PC-3 (cell line): ENCODE data around the gene FBXO4. TPM values are rescaled to one million over a fixed set of nuclear protein-coding genes. Genes with fewer than 3 reads are reported as not detected.
"Not testable (repeated sequence)": the region's sequence is repeated elsewhere in the genome, so short reads cannot be mapped to it uniquely, and the experiment has no call there.

Experiments
- ATAC-seq: fragments of 200-7000 bp; cut with Tn5 transposase; 2 replicates; pipeline ENCODE4 v1.9.1; 2020; ENCODE audit warnings: mild to moderate bottlenecking, moderate library complexity
- BruUV-seq: library from RNA; stranded (reverse); fragments of 400-500 nt; replicated peaks from 2 replicates; lab custom pipeline; 2021; lab: Mats Ljungman, UMichigan
- CTCF ChIA-PET: fragments of 300-600 bp; sonication (Branson Sonifier 250); formaldehyde crosslinking; loops from one replicate; lab custom pipeline; 2022; ENCODE audit warnings: antibody characterized with exemption; lab: Charles Lee
- POLR2A ChIA-PET: fragments of 300-600 bp; sonication (Branson Sonifier 250); formaldehyde crosslinking; loops from one replicate; lab custom pipeline; 2022; ENCODE audit warnings: antibody characterized with exemption; ENCODE audit not compliant: unreplicated experiment; lab: Charles Lee
- DNase-seq: peaks from one replicate; pipeline ENCODE4 v3.0.0-alpha.2; 2015
- H2AFZ ChIP-seq: fragments of 300-600 bp; sonication (generic); 2 replicates; pipeline ENCODE4 v1.6.0; 2016; ENCODE audit warnings: antibody characterized with exemption, low read length
- H3F3A ChIP-seq: fragments of 300-600 bp; sonication (generic); one replicate; pipeline ENCODE4 v1.6.0; 2017; ENCODE audit warnings: antibody characterized with exemption, low read length, control low read depth, mild to moderate bottlenecking; ENCODE audit not compliant: unreplicated experiment
- H3K27ac ChIP-seq: fragments of 300-600 bp; sonication (generic); 2 replicates; pipeline ENCODE4 v1.5.1; 2016; ENCODE audit warnings: mild to moderate bottlenecking, low read length
- H3K27me3 ChIP-seq: fragments of 300-600 bp; sonication (generic); 2 replicates; pipeline ENCODE4 v1.6.1; 2016; ENCODE audit warnings: low read length, mixed read lengths
- H3K36me3 ChIP-seq: fragments of 300-600 bp; sonication (generic); 2 replicates; pipeline ENCODE4 v1.6.1; 2016; ENCODE audit warnings: low read depth, mixed run types, low read length, mixed read lengths
- H3K4me1 ChIP-seq: fragments of 300-600 bp; sonication (generic); 2 replicates; pipeline ENCODE4 v1.5.1; 2016; ENCODE audit warnings: low read length; ENCODE audit not compliant: insufficient read depth
- H3K4me2 ChIP-seq: fragments of 300-600 bp; sonication (generic); 2 replicates; pipeline ENCODE4 v1.6.0; 2016; ENCODE audit warnings: low read length
- H3K4me3 ChIP-seq: fragments of 300-600 bp; sonication (generic); 2 replicates; pipeline ENCODE4 v1.5.1; 2016; ENCODE audit warnings: mild to moderate bottlenecking, low read length, mixed read lengths
- H3K79me2 ChIP-seq: fragments of 300-600 bp; sonication (generic); 2 replicates; pipeline ENCODE4 v1.6.1; 2017; ENCODE audit warnings: low read length, mixed read lengths
- H3K9ac ChIP-seq: fragments of 300-600 bp; sonication (generic); 2 replicates; pipeline ENCODE4 v1.6.0; 2016; ENCODE audit warnings: mild to moderate bottlenecking, low read length
- H3K9me2 ChIP-seq: fragments of 300-600 bp; sonication (generic); replicated peaks from 2 replicates; pipeline ENCODE4 v1.6.1; 2016; ENCODE audit warnings: mixed run types, low read length, mixed read lengths
- H3K9me3 ChIP-seq: fragments of 300-600 bp; sonication (generic); 2 replicates; pipeline ENCODE4 v1.6.1; 2016; ENCODE audit warnings: low read length, mixed read lengths
- H4K20me1 ChIP-seq: fragments of 300-600 bp; sonication (generic); 2 replicates; pipeline ENCODE4 v1.6.1; 2016; ENCODE audit warnings: low read length, mixed read lengths
- CTCF ChIP-seq: fragments of 300-600 bp; sonication (generic); conservative IDR thresholded peaks from 2 replicates; pipeline ENCODE4 v1.5.1; 2017; ENCODE audit warnings: antibody characterized with exemption, low read depth, mild to moderate bottlenecking, low read length
- EZH2 ChIP-seq: fragments of 300-600 bp; sonication (generic); IDR thresholded peaks from one replicate; pipeline ENCODE4 v1.6.1; 2017; ENCODE audit warnings: antibody characterized with exemption, mild to moderate bottlenecking, low read length; ENCODE audit not compliant: unreplicated experiment
- EZH2phosphoT487 ChIP-seq: fragments of 300-600 bp; sonication (generic); IDR thresholded peaks from 2 replicates; pipeline ENCODE4 v1.6.1; 2018; ENCODE audit warnings: mild to moderate bottlenecking, antibody characterized with exemption, low read length, borderline replicate concordance
- intact Hi-C: fragments of 100-400 bp; cut with micrococcal nuclease; formaldehyde crosslinking; loops from 2 replicates; pipeline ENCODE4 v1.9.0; 2023
- total RNA-seq: library from RNA; depleted of rRNA; stranded (reverse); fragments of >200 nt; gene quantifications from 2 replicates; pipeline ENCODE4 v1.2.3, GENCODE V29; 2014

The FBXO4 gene
- total RNA-seq, 1 experiment from 2014 or later: 18.1 TPM

- H3K4me3 ChIP-seq: no peak overlapping the region
- no peaks in the 10 kb centered on the region for H3K27me3 ChIP-seq
- no TSS peak for BruUV-seq
- no peaks in the 10 kb centered on the region for H3K36me3 ChIP-seq
- H3K27ac ChIP-seq: no peak overlapping the region
- POLR2A ChIA-PET: no interaction called here
- no peaks in the 10 kb centered on the region for H4K20me1 ChIP-seq
- H3K9me3 ChIP-seq: no peaks in the 10 kb centered on the region
- H3K4me2 ChIP-seq: no peak overlapping the region
- no peak overlapping the region for H3K9ac ChIP-seq
- no peak overlapping the region for H2AFZ ChIP-seq
- no peaks in the 10 kb centered on the region for H3K9me2 ChIP-seq
- intact Hi-C loops: no loop called here
- H3K79me2 ChIP-seq: no peaks in the 10 kb centered on the region
- H3K4me1 ChIP-seq: 0 out of 2 replicates have a peak, but pooled peaks cover 3% of the 10 kb centered on the region
- CTCF ChIA-PET: no interaction called here
- no peaks in the 10 kb centered on the region for H3F3A ChIP-seq
- TF ChIP-seq CTCF: no peak
- peak; percentile 22 for DNase-seq
- ATAC-seq: no peak
These were observed 15.6 kb downstream of the FBXO4 start for GRCh38 chr5:41940641-41941040.

- H3K36me3 ChIP-seq, BruUV-seq, H4K20me1 ChIP-seq, H3K4me1 ChIP-seq, CTCF ChIA-PET, H3K27me3 ChIP-seq, H3K79me2 ChIP-seq, H3K4me3 ChIP-seq, H3K9ac ChIP-seq, H3K9me2 ChIP-seq, POLR2A ChIA-PET, H3F3A ChIP-seq, intact Hi-C loops, H3K9me3 ChIP-seq, H3K4me2 ChIP-seq, H3K27ac ChIP-seq, ATAC-seq, H2AFZ ChIP-seq: not testable (repeated sequence)
- peak; percentile 17 for DNase-seq
These were observed 20.4 kb downstream of the FBXO4 start for GRCh38 chr5:41945332-41945955.

GRCh38 chr5:41951224-41951623, 26.1 kb downstream of the FBXO4 start:
- Histone ChIP-seq H3F3A (no peaks in the 10 kb centered on the region), H3K9me3 (no peaks in the 10 kb centered on the region), H3K27ac (no peak overlapping the region), H3K4me2 (no peak overlapping the region), H3K4me1 (no peaks in the 10 kb centered on the region), H3K27me3 (no peaks in the 10 kb centered on the region), H2AFZ (no peak overlapping the region), H4K20me1 (no peaks in the 10 kb centered on the region), H3K36me3 (no peaks in the 10 kb centered on the region), H3K9me2 (no peaks in the 10 kb centered on the region), H3K9ac (no peak overlapping the region), H3K79me2 (no peaks in the 10 kb centered on the region), H3K4me3 (no peak overlapping the region)
- POLR2A ChIA-PET: no interaction called here
- intact Hi-C loops: no loop called here
- TF ChIP-seq CTCF (no peak), EZH2phosphoT487 (no peak), EZH2 (no peak)
- no TSS peak for BruUV-seq
- DNase-seq: no peak
- CTCF ChIA-PET: no interaction called here
- no peak for ATAC-seq
